Measurements from ENCODE around the gene PSMG3.

DNA sequence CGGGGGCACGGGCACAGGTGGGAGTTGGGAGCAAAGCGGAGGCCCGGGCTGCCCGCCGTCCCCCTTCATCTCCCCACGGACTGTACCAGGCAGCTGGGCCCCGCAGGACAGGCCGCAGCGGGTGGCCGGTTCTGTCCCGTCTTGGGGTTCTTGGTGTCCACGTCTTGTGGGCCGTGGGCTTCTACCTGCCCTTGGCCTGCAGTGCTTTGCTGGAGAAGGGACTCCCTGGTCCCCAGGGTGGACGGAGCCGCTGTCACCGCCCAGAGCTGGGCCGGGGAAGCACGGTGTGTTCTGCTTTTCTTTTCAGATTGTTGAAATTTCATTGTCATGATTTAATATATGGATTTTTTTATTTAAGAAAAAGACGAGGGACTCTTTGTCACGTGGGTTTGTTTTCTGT lies 27.5 kb downstream of the PSMG3 start:
- TF ChIP-seq, protein P1, sequence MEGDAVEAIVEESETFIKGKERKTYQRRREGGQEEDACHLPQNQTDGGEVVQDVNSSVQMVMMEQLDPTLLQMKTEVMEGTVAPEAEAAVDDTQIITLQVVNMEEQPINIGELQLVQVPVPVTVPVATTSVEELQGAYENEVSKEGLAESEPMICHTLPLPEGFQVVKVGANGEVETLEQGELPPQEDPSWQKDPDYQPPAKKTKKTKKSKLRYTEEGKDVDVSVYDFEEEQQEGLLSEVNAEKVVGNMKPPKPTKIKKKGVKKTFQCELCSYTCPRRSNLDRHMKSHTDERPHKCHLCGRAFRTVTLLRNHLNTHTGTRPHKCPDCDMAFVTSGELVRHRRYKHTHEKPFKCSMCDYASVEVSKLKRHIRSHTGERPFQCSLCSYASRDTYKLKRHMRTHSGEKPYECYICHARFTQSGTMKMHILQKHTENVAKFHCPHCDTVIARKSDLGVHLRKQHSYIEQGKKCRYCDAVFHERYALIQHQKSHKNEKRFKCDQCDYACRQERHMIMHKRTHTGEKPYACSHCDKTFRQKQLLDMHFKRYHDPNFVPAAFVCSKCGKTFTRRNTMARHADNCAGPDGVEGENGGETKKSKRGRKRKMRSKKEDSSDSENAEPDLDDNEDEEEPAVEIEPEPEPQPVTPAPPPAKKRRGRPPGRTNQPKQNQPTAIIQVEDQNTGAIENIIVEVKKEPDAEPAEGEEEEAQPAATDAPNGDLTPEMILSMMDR (IDR thresholded peaks at IDR 0.05 in 4 of 5, conservative IDR thresholded peaks at IDR 0.05 in 1 of 5) = no peak
- no peak for TF ChIP-seq POLR2A (IDR thresholded peaks at IDR 0.05)

Measured in gastrocnemius medialis (tissue), 4 donors.